ENCODE data around the gene AKAP12. TPM values are rescaled to one million over a fixed set of nuclear protein-coding genes. Genes with fewer than 3 reads are reported as not detected.
"Not testable (repeated sequence)": the region's sequence is repeated elsewhere in the genome, so short reads cannot be mapped to it uniquely, and the experiment has no call there.

Gene AKAP12
- total and polyA plus RNA-seq, 4 donors: 9.4 to 110 (median 24.6) TPM

- H3K9ac ChIP-seq (ENCODE audit: insufficient read depth in 1 of 2, low read length in 2 of 2): no peak overlapping the region
- H3K4me1 ChIP-seq (ENCODE audit: control insufficient read depth in 5 of 5, insufficient read depth in 5 of 5, low read length in 5 of 5): peaks cover 0 to 4% (median 0%) of the 10 kb centered on the region in 5 donors
- no peak for TF ChIP-seq CTCF (IDR thresholded peaks at IDR 0.05; ENCODE audit: control extremely low read depth, extremely low read depth)
- peaks cover 0 to 14% (median 7%) of the 10 kb centered on the region in 4 donors for H3K36me3 ChIP-seq (ENCODE audit: control insufficient read depth in 4 of 4, insufficient read depth in 4 of 4, low read length in 4 of 4)
- H3K4me3 ChIP-seq: no peak overlapping the region
- H3K9me3 ChIP-seq (ENCODE audit: control insufficient read depth in 4 of 4, insufficient read depth in 3 of 4, low read length in 3 of 4): no peaks in the 10 kb centered on the region
- no peak for ATAC-seq (ENCODE audit: insufficient read depth, low FRiP score)
- H3K27me3 ChIP-seq (ENCODE audit: control insufficient read depth in 3 of 3, insufficient read depth in 3 of 3, low read length in 2 of 3): no peaks in the 10 kb centered on the region
- 72 to 83% methylated on average over 4 of the region's 4 CpGs for WGBS, 2 donors
- no peak for DNase-seq
- no peak overlapping the region for H3K27ac ChIP-seq (ENCODE audit: low read depth in 1 of 2, low read length in 1 of 2)
Measured at GRCh38 chr6:151339369-151339768, 99.6 kb downstream of the AKAP12 start.

- Histone ChIP-seq H3K9ac (ENCODE audit: insufficient read depth in 1 of 2, low read length in 2 of 2) (no peak overlapping the region), H3K4me3 (no peak overlapping the region), H3K4me1 (ENCODE audit: control insufficient read depth in 5 of 5, insufficient read depth in 5 of 5, low read length in 5 of 5) (peaks cover 0 to 4% (median 0%) of the 10 kb centered on the region in 5 donors), H3K27me3 (ENCODE audit: control insufficient read depth in 3 of 3, insufficient read depth in 3 of 3, low read length in 2 of 3) (no peaks in the 10 kb centered on the region), H3K36me3 (ENCODE audit: control insufficient read depth in 4 of 4, insufficient read depth in 4 of 4, low read length in 4 of 4) (peaks cover 0 to 12% (median 7%) of the 10 kb centered on the region in 4 donors), H3K27ac (ENCODE audit: low read depth in 1 of 2, low read length in 1 of 2) (no peak overlapping the region), H3K9me3 (ENCODE audit: control insufficient read depth in 4 of 4, insufficient read depth in 3 of 4, low read length in 3 of 4) (no peaks in the 10 kb centered on the region)
- WGBS, 2 donors: 86 to 91% methylated on average over 15 of the region's 15 CpGs
- ATAC-seq (ENCODE audit: insufficient read depth, low FRiP score) (no peak), DNase-seq (peak in 2 of 3 donors; percentile 77 to 83)
- TF ChIP-seq CTCF (IDR thresholded peaks at IDR 0.05; ENCODE audit: control extremely low read depth, extremely low read depth): no peak
Measured at GRCh38 chr6:151340219-151340978, 100.6 kb downstream of the AKAP12 start.

- H3K9ac ChIP-seq (ENCODE audit: insufficient read depth in 1 of 2, low read length in 2 of 2): no peak overlapping the region
- no peak for TF ChIP-seq CTCF (IDR thresholded peaks at IDR 0.05; ENCODE audit: control extremely low read depth, extremely low read depth)
- H3K4me1 ChIP-seq (ENCODE audit: control insufficient read depth in 5 of 5, insufficient read depth in 5 of 5, low read length in 5 of 5): peaks cover 0 to 4% (median 0%) of the 10 kb centered on the region in 5 donors
- no peak for ATAC-seq (ENCODE audit: insufficient read depth, low FRiP score)
- no peak overlapping the region for H3K4me3 ChIP-seq
- no peak overlapping the region for H3K27ac ChIP-seq (ENCODE audit: low read depth in 1 of 2, low read length in 1 of 2)
- H3K36me3 ChIP-seq (ENCODE audit: control insufficient read depth in 4 of 4, insufficient read depth in 4 of 4, low read length in 4 of 4): peaks cover 0 to 3% (median 3%) of the 10 kb centered on the region in 4 donors
- no peaks in the 10 kb centered on the region for H3K9me3 ChIP-seq (ENCODE audit: control insufficient read depth in 4 of 4, insufficient read depth in 3 of 4, low read length in 3 of 4)
- no peak for DNase-seq
- H3K27me3 ChIP-seq (ENCODE audit: control insufficient read depth in 3 of 3, insufficient read depth in 3 of 3, low read length in 2 of 3): no peaks in the 10 kb centered on the region
- WGBS, 2 donors: 94 to 96% methylated on average over 52 of the region's 52 CpGs
Measured at GRCh38 chr6:151341476-151342195, 101.9 kb downstream of the AKAP12 start.

GRCh38 chr6:151342750-151343149 lies 103.0 kb downstream of the AKAP12 start:
- H3K9me3 ChIP-seq (ENCODE audit: control insufficient read depth in 4 of 4, insufficient read depth in 3 of 4, low read length in 3 of 4); H3K27me3 ChIP-seq (ENCODE audit: control insufficient read depth in 3 of 3, insufficient read depth in 3 of 3, low read length in 2 of 3); H3K27ac ChIP-seq (ENCODE audit: low read depth in 1 of 2, low read length in 1 of 2); ATAC-seq (ENCODE audit: insufficient read depth, low FRiP score); H3K9ac ChIP-seq (ENCODE audit: insufficient read depth in 1 of 2, low read length in 2 of 2); H3K4me1 ChIP-seq (ENCODE audit: control insufficient read depth in 5 of 5, insufficient read depth in 5 of 5, low read length in 5 of 5); H3K4me3 ChIP-seq; H3K36me3 ChIP-seq (ENCODE audit: control insufficient read depth in 4 of 4, insufficient read depth in 4 of 4, low read length in 4 of 4); DNase-seq: not testable (repeated sequence)
- 93% methylated on average over 10 of the region's 10 CpGs for WGBS, 2 donors

Data from lung (tissue), 12 donors.